PFSK-1 (cell line): Measurements from ENCODE around the gene DHRS9.

ENCODE experiments used
- SIN3A ChIP-seq: IDR thresholded peaks from 2 replicates; pipeline ENCODE4 v1.6.1; 2012; ENCODE audit warnings: mild to moderate bottlenecking, low read length, moderate library complexity, borderline replicate concordance; ENCODE audit not compliant: insufficient read depth
- TAF1 ChIP-seq: IDR thresholded peaks from 2 replicates; pipeline ENCODE4 v1.6.1; 2012; ENCODE audit warnings: low read length, control low read depth, borderline replicate concordance; ENCODE audit not compliant: insufficient read depth

- TF ChIP-seq TAF1 (no peak), SIN3A (no peak)
These were observed at the start of gene DHRS9 for GRCh38 chr2:169069341-169069740.
